K562 (cell line): ENCODE results near the gene ARMH1. TPM values are rescaled to one million over a fixed set of nuclear protein-coding genes. Genes with fewer than 3 reads are reported as not detected.
A peak's percentile ranks its signal among the peaks of the same experiment; 100 is the strongest.

Experiments
- ASH1L ChIP-seq: fragments of 450-650 bp; IDR thresholded peaks from 2 replicates; pipeline ENCODE4 v1.6.1; 2018; ENCODE audit warnings: borderline replicate concordance, mild to moderate bottlenecking, low read depth; ENCODE audit not compliant: partially characterized antibody
- BCOR ChIP-seq: fragments of 450-650 bp; IDR thresholded peaks from 2 replicates; pipeline ENCODE4 v1.6.1; 2016
- BRD9 ChIP-seq: fragments of 450-650 bp; IDR thresholded peaks from 2 replicates; pipeline ENCODE4 v1.6.1; 2018; ENCODE audit warnings: low read depth; ENCODE audit not compliant: partially characterized antibody
- E2F6 ChIP-seq, 2 experiments: IDR thresholded peaks; 2 replicates each; pipeline ENCODE4 v1.6.1; 2011; ENCODE audit warnings: borderline replicate concordance in 1 of 2, control low read depth in 1 of 2, low read depth in 1 of 2, low read length in 1 of 2, mild to moderate bottlenecking in 1 of 2, mixed read lengths in 1 of 2, moderate library complexity in 1 of 2; ENCODE audit not compliant: insufficient read depth in 1 of 2, insufficient read length in 1 of 2, poor library complexity in 1 of 2, severe bottlenecking in 1 of 2; ENCODE audit errors: extremely low read depth in 1 of 2
- ELK3 ChIP-seq: fragments of 450-650 bp; formaldehyde crosslinking; IDR thresholded peaks from 2 replicates; pipeline ENCODE4 v1.4.0; 2020; ENCODE audit warnings: mild to moderate bottlenecking
- FOXJ2 ChIP-seq: fragments of 200-800 bp; sonication (Bioruptor generic); IDR thresholded peaks from 2 replicates; pipeline ENCODE4 v1.6.1; 2016; ENCODE audit warnings: missing genetic modification characterization, missing compliant biosample characterization
- GABPB2 ChIP-seq: fragments of 250-450 bp; sonication (Bioruptor Pico); conservative IDR thresholded peaks from 2 replicates; pipeline ENCODE4 v1.5.1; 2021; ENCODE audit warnings: mild to moderate bottlenecking
- MCM5 ChIP-seq: fragments of 450-650 bp; IDR thresholded peaks from 2 replicates; pipeline ENCODE4 v1.6.1; 2016; ENCODE audit warnings: low read depth
- NFATC3 ChIP-seq: fragments of 450-650 bp; IDR thresholded peaks from 2 replicates; pipeline ENCODE4 v1.6.1; 2017; ENCODE audit warnings: mild to moderate bottlenecking
- NR2C2 ChIP-seq, 2 experiments: fragments of 200-800 bp in 1 of 2; sonication (Bioruptor generic) in 1 of 2; sonication (generic) in 1 of 2; formaldehyde crosslinking in 1 of 2; IDR thresholded peaks; 2 replicates each; pipeline versions ENCODE4 v1.6.1 to v1.8.0; 2016 to 2022; ENCODE audit warnings: mild to moderate bottlenecking in 1 of 2, missing compliant biosample characterization in 1 of 2, missing genetic modification characterization in 1 of 2, missing genetic modification reagents in 1 of 2
- NR4A1 ChIP-seq, 2 experiments: fragments of 250-450 bp in 1 of 2; fragments of 450-650 bp in 1 of 2; sonication (Bioruptor Pico) in 1 of 2; IDR thresholded peaks; 2 replicates each; pipeline versions ENCODE4 v1.4.0 to v1.6.1; 2016 to 2020; ENCODE audit warnings: mild to moderate bottlenecking in 2 of 2, missing compliant biosample characterization in 1 of 2, missing genetic modification characterization in 1 of 2, moderate library complexity in 1 of 2
- POLR2AphosphoS2 ChIP-seq: IDR thresholded peaks from 2 replicates; pipeline ENCODE4 v1.6.1; 2012; ENCODE audit warnings: low read length, improper control_type of control experiment
- RUNX1 ChIP-seq: sonication (generic); IDR thresholded peaks from 2 replicates; pipeline ENCODE4 v1.6.1; 2016; ENCODE audit warnings: antibody characterized with exemption, low read depth
- SIN3A ChIP-seq, 2 experiments: fragments of 150-350 bp in 1 of 2; IDR thresholded peaks; 2 replicates each; pipeline ENCODE4 v1.6.1; 2011 to 2016; ENCODE audit warnings: borderline replicate concordance in 2 of 2, low read depth in 2 of 2, low read length in 2 of 2, mild to moderate bottlenecking in 2 of 2, moderate library complexity in 2 of 2; ENCODE audit not compliant: control insufficient read depth in 1 of 2
- SRSF9 ChIP-seq: fragments of 200-400 bp; formaldehyde crosslinking; IDR thresholded peaks from 2 replicates; pipeline ENCODE4 v1.6.1; 2017; ENCODE audit warnings: low read depth, low read length, borderline replicate concordance
- THRA ChIP-seq: fragments of 450-650 bp; IDR thresholded peaks from 2 replicates; pipeline ENCODE4 v1.6.1; 2017; ENCODE audit warnings: mild to moderate bottlenecking, moderate library complexity
- TRIM28 ChIP-seq: fragments of 450-650 bp; IDR thresholded peaks from 2 replicates; pipeline ENCODE4 v1.6.1; 2017
- UBTF ChIP-seq, 2 experiments: IDR thresholded peaks; 2 replicates each; pipeline ENCODE4 v1.6.1; 2012; ENCODE audit warnings: improper control_type of control experiment in 2 of 2, low read depth in 2 of 2, low read length in 2 of 2, borderline replicate concordance in 1 of 2
- ZC3H8 ChIP-seq: fragments of 450-650 bp; IDR thresholded peaks from 2 replicates; pipeline ENCODE4 v1.6.1; 2017
- ZFP30 ChIP-seq: fragments of 250-450 bp; sonication (Bioruptor Pico); IDR thresholded peaks from 2 replicates; pipeline ENCODE4 v1.8.0; 2022; ENCODE audit warnings: moderate library complexity, mild to moderate bottlenecking, inconsistent platforms, borderline replicate concordance
- ZNF507 ChIP-seq: conservative IDR thresholded peaks from 2 replicates; pipeline ENCODE4 v1.6.1; 2017; ENCODE audit warnings: missing genetic modification characterization, missing compliant biosample characterization
- polyA plus RNA-seq, 8 experiments: library from polyadenylated mRNA; depleted of rRNA in 4 of 8; stranded (reverse) in 5 of 8; unstranded in 3 of 8; fragments of >200 nt; fragmentation: Nextera tagmentation in 2 of 8; fragmentation: Illumina TruSeq in 1 of 8; extraction: Ambion mirVana in 2 of 8; extraction: Trizol in 1 of 8; gene quantifications; 2 replicates each; pipeline versions ENCODE4 v1.2.1 to v1.2.3, GENCODE V29; 2011 to 2014; ENCODE audit warnings: inconsistent platforms in 1 of 8, missing spikeins in 1 of 8
- total RNA-seq, 7 experiments: library from RNA; depleted of rRNA in 6 of 7; stranded (reverse); fragments of >200 nt in 6 of 7; fragmentation: Illumina TruSeq in 2 of 7; extraction: Trizol in 2 of 7; gene quantifications; 2 replicates each; pipeline versions ENCODE4 v1.2.1 to v1.2.3, GENCODE V29; 2011 to 2021; ENCODE audit warnings: low replicate concordance in 1 of 7

The ARMH1 gene
- total and polyA plus RNA-seq, 9 of the 15 experiments (the other 6 are each of a cell fraction or from before 2014, with no cell fraction given), result 0.41 TPM; not detected in 8

DNA sequence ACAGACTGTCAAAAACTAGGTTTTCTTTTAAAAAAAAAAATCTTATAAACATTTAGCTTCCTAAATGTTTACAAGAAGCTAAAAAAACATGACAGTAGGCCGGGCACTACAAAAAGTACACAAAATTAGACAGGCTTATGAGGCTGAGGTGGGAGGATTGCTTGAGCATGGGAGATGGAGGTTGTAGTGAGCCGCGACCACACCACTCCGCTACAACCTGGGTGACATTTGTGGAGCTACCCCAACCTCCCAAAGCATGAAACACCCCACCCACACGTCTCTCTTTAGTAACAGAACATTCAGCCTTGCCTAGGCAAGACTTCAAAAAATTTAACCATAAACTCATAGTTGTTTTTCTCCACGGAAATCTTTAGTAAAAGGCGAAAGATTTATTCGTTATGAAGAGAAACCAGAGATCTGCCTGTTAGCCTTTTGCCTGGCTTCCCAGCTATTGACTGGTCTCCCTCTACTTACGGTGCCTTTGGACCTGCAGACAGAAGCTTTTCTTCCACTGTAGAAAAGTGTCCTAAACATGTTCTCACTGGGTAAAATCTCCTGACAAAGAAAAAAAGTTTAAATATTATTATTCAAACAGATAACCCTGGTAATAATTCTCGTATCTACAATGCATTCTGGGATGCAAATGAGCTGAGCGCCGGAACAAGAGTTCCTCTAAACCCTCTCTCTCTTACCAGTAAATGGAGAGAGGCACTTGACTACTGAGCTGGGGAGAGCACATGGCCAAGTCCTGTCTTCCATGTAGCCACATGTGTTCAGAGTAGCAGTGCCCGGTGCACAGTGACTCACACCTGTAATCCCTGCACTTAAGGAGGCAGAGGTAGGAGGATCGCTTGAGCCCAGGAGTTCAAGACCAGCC lies 47.2 kb downstream of the ARMH1 start (continued):
- TF ChIP-seq E2F6 (IDR thresholded peaks at IDR 0.05; ENCODE audit: borderline replicate concordance in 1 of 2, extremely low read depth in 1 of 2, insufficient read depth in 1 of 2, insufficient read length in 1 of 2, low read depth in 1 of 2, low read length in 1 of 2, poor library complexity in 1 of 2, severe bottlenecking in 1 of 2), result peak; percentile 47 to 84
- TF ChIP-seq TRIM28, result peak; percentile 66; the same call in 1 of the 2 replicates
- TF ChIP-seq THRA, result no peak
- TF ChIP-seq ELK3 (CRISPR knock-in tag), result peak; percentile 98
- peak; percentile 89 for TF ChIP-seq NR2C2 (CRISPR knock-in tag; IDR thresholded peaks at IDR 0.05)
- peak; percentile 82 for TF ChIP-seq NR2C2 (tag; IDR thresholded peaks at IDR 0.05)
- TF ChIP-seq ASH1L, result peak; percentile 86
- peak; percentile 100 for TF ChIP-seq ZC3H8
- peak; percentile 100 for TF ChIP-seq RUNX1
- no peak for TF ChIP-seq MCM5
- TF ChIP-seq BRD9, result peak; percentile 53
- TF ChIP-seq ZFP30 (CRISPR knock-in tag), result peak; percentile 98; the same call in 1 of the 2 replicates
- TF ChIP-seq SIN3A (IDR thresholded peaks at IDR 0.05; ENCODE audit: borderline replicate concordance in 2 of 2, control insufficient read depth in 1 of 2, low read depth in 2 of 2, low read length in 2 of 2), result peak; percentile 99 to 100
- TF ChIP-seq FOXJ2 (tag), result peak; percentile 87
- TF ChIP-seq BCOR, result peak; percentile 86
- TF ChIP-seq UBTF (IDR thresholded peaks at IDR 0.05; ENCODE audit: borderline replicate concordance in 1 of 2, low read depth in 2 of 2, low read length in 2 of 2), result no peak
- TF ChIP-seq NFATC3, result peak; percentile 96
- TF ChIP-seq ZNF507 (tag), result no peak
- peak; percentile 100 for TF ChIP-seq POLR2AphosphoS2
- peak; percentile 92 for TF ChIP-seq NR4A1 (CRISPR knock-in tag; IDR thresholded peaks at IDR 0.05)
- peak; percentile 80 for TF ChIP-seq NR4A1 (tag; IDR thresholded peaks at IDR 0.05)
- TF ChIP-seq GABPB2, result peak; percentile 100
- TF ChIP-seq SRSF9, result no peak
